Measurements from ENCODE around the gene PGBD2.
"Not testable (repeated sequence)": the region's sequence is repeated elsewhere in the genome, so short reads cannot be mapped to it uniquely, and the experiment has no call there.

The PGBD2 gene

GRCh38 chr1:248928122-248928521 is 22.1 kb downstream of the PGBD2 start:
- not testable (repeated sequence) for DNase-seq

GRCh38 chr1:248930037-248930436 is 24.0 kb downstream of the PGBD2 start:
- not testable (repeated sequence) for DNase-seq

GRCh38 chr1:248938173-248938809 is 32.3 kb downstream of the PGBD2 start:
- DNase-seq = not testable (repeated sequence)

GRCh38 chr1:248944134-248944999 is 38.3 kb downstream of the PGBD2 start:
- not testable (repeated sequence) for DNase-seq

GRCh38 chr1:248945000-248945423 is 39.0 kb downstream of the PGBD2 start:
- not testable (repeated sequence) for DNase-seq

GRCh38 chr1:248945453-248945852 is 39.4 kb downstream of the PGBD2 start:
- not testable (repeated sequence) for DNase-seq

GRCh38 chr1:248945856-248946416 is 39.9 kb downstream of the PGBD2 start:
- DNase-seq = not testable (repeated sequence)
